ENCODE measurements around the gene HOPX. TPM values are rescaled to one million over a fixed set of nuclear protein-coding genes. Genes with fewer than 3 reads are reported as not detected.
A peak's percentile ranks its signal among the peaks of the same experiment; 100 is the strongest.
"Not testable (repeated sequence)": the region's sequence is repeated elsewhere in the genome, so short reads cannot be mapped to it uniquely, and the experiment has no call there.

Gene HOPX
- total RNA-seq, 1 experiment from 2014 or later = 0.92 TPM

GRCh38 chr4:56655209-56655626 lies 25.9 kb downstream of the HOPX start:
- DNase-seq (ENCODE audit: low read depth) = no peak

- DNase-seq (ENCODE audit: low read depth) = peak; percentile 62
These were observed 26.9 kb downstream of the HOPX start for GRCh38 chr4:56654238-56654632.

- no peak for DNase-seq (ENCODE audit: low read depth)
These were observed 27.4 kb downstream of the HOPX start for GRCh38 chr4:56653461-56654237.

- DNase-seq (ENCODE audit: low read depth) = no peak
These were observed 28.9 kb downstream of the HOPX start for GRCh38 chr4:56652196-56652595.

- no peak for DNase-seq (ENCODE audit: low read depth)
These were observed 30.1 kb downstream of the HOPX start for GRCh38 chr4:56651056-56651350.

GRCh38 chr4:56650262-56651055 lies 30.6 kb downstream of the HOPX start:
- DNase-seq (ENCODE audit: low read depth) = no peak

- DNase-seq (ENCODE audit: low read depth) = no peak
These were observed 31.4 kb downstream of the HOPX start for GRCh38 chr4:56649445-56650261.

GRCh38 chr4:56648824-56649151 lies 32.3 kb downstream of the HOPX start:
- DNase-seq (ENCODE audit: low read depth) = no peak

- DNase-seq (ENCODE audit: low read depth) = peak; percentile 77
These were observed 32.9 kb downstream of the HOPX start for GRCh38 chr4:56648021-56648823.

GRCh38 chr4:56646341-56646740 lies 34.8 kb downstream of the HOPX start:
- DNase-seq (ENCODE audit: low read depth) = no peak

- DNase-seq (ENCODE audit: low read depth) = no peak
These were observed 37.5 kb downstream of the HOPX start for GRCh38 chr4:56643596-56643995.

- DNase-seq (ENCODE audit: low read depth) = peak; percentile 93
These were observed 39.5 kb downstream of the HOPX start for GRCh38 chr4:56641494-56642051.

- DNase-seq (ENCODE audit: low read depth) = peak; percentile 36
These were observed 40.2 kb downstream of the HOPX start for GRCh38 chr4:56640621-56641493.

GRCh38 chr4:56637791-56638190 lies 43.3 kb downstream of the HOPX start:
- DNase-seq (ENCODE audit: low read depth) = peak; percentile 29

GRCh38 chr4:56637154-56637553 lies 43.9 kb downstream of the HOPX start:
- no peak for DNase-seq (ENCODE audit: low read depth)

- DNase-seq (ENCODE audit: low read depth) = not testable (repeated sequence)
These were observed 46.1 kb downstream of the HOPX start for GRCh38 chr4:56634954-56635353.

- no peak for DNase-seq (ENCODE audit: low read depth)
These were observed 47.6 kb downstream of the HOPX start for GRCh38 chr4:56633486-56633885.

- DNase-seq (ENCODE audit: low read depth) = peak; percentile 67
These were observed 50.0 kb downstream of the HOPX start for GRCh38 chr4:56630876-56631666.

- DNase-seq (ENCODE audit: low read depth) = no peak
These were observed 52.5 kb downstream of the HOPX start for GRCh38 chr4:56628592-56628991.
